Adrenal gland (tissue), 12 donors: Measurements from ENCODE around the gene RNU5B-1. TPM values are rescaled to one million over a fixed set of nuclear protein-coding genes. Genes with fewer than 3 reads are reported as not detected.

Experiments
- DNase-seq, 7 donors: peaks; one replicate each; pipeline ENCODE4 v3.0.0-alpha.2; 2019 to 2020
- H3K27ac ChIP-seq, 5 donors: fragments of 200-600 bp; sonication (generic) in 4 of 5; 1 replicate in 3 of 5; 2 replicates in 2 of 5; pipeline versions ENCODE4 v1.5.1 to v1.8.0; 2016 to 2020; ENCODE audit warnings: mild to moderate bottlenecking in 1 of 5
- H3K27me3 ChIP-seq: fragments of 200-600 bp; 2 replicates; pipeline ENCODE4 v1.8.0; 2021
- H3K36me3 ChIP-seq, 2 donors: fragments of 200-600 bp; replicated peaks in 1 of 2; 1 replicate in 1 of 2; 2 replicates in 1 of 2; pipeline versions ENCODE4 v1.5.1 to v1.8.0; 2018 to 2022
- H3K4me1 ChIP-seq, 2 donors: fragments of 200-600 bp; replicated peaks in 1 of 2; 1 replicate in 1 of 2; 2 replicates in 1 of 2; pipeline versions ENCODE4 v1.5.1 to v1.8.0; 2018 to 2021
- H3K4me3 ChIP-seq, 4 donors: fragments of 200-600 bp; sonication (generic) in 3 of 4; one replicate each; pipeline ENCODE4 v1.5.1; 2016 to 2018
- H3K9me3 ChIP-seq, 3 donors: fragments of 200-600 bp; sonication (generic) in 1 of 3; replicated peaks in 1 of 3; 1 replicate in 2 of 3; 2 replicates in 1 of 3; pipeline versions ENCODE4 v1.5.1 to v1.8.0; 2016 to 2021
- POLR2A ChIP-seq, 2 donors: fragments of 450-650 bp; IDR thresholded peaks; one replicate each; pipeline ENCODE4 v1.6.1; 2017; ENCODE audit warnings: antibody characterized with exemption in 2 of 2, mild to moderate bottlenecking in 2 of 2, moderate library complexity in 1 of 2
- WGBS, 4 donors: extraction: QIAGEN DNeasy Blood & Tissue Kit in 2 of 4; methylation state at CpG; one replicate each; pipeline versions ENCODE4 v1.1.5 to v1.1.7; 2013 to 2017; 5-methylcytosine and 5-hydroxymethylcytosine counted together
- intact Hi-C, 2 donors: fragments of 100-400 bp; cut with DNase I; formaldehyde crosslinking; loops; one replicate each; pipeline versions ENCODE4 v1.14.1 to v1.15.0; 2022 to 2023
- polyA plus RNA-seq, 3 donors: library from polyadenylated mRNA; stranded (reverse); fragments of 200-250 nt in 2 of 3; fragments of 350-450 nt in 1 of 3; fragmentation: Illumina TruSeq in 1 of 3; extraction: RNeasy Lipid Tissue Mini Kit (QIAGEN cat#74804) in 1 of 3; gene quantifications; one replicate each; pipeline ENCODE4 v1.2.3, GENCODE V29; 2013 to 2014
- total RNA-seq, 9 donors: library from RNA; depleted of rRNA in 4 of 9; stranded (reverse); fragments of >200 nt in 4 of 9; fragments of 120-200 nt in 1 of 9; fragmentation: NEBNext Ultra II Directional in 1 of 9; extraction: Animal tissue kit (Norgen Biotek cat#: 25700) in 1 of 9; gene quantifications; one replicate each; pipeline versions ENCODE4 v1.1.0 to v1.2.4, GENCODE V29; 2013 to 2023
- TF ChIP-seq, protein P1 (sequence below), 6 experiments: fragments of 450-650 bp in 4 of 6; fragments of 200-600 bp in 2 of 6; sonication (generic) in 1 of 6; IDR thresholded peaks; 1 replicate in 5 of 6; 2 replicates in 1 of 6; pipeline versions ENCODE4 v1.5.1 to v1.8.0; 2016 to 2021; ENCODE audit warnings: antibody characterized with exemption in 6 of 6, mild to moderate bottlenecking in 2 of 6, moderate library complexity in 1 of 6
- donor health status: healthy with polysubstance abuse.
- donor health status: Bipolar disorder and iron deficiency.
- donor health status: DM: yes; HTN: yes; CAD: no.
- donor health status: DM: no; HTN: no; CAD: no.
- donor health status: DM: no; HTN: no; CAD: no.
- donor health status: DM: yes; HTN: yes; CAD: no.

RNU5B-1 gene
- total and polyA plus RNA-seq, 12 donors, result 27.3 to 1,349 (median 29.8) TPM; not detected in 9

DNA sequence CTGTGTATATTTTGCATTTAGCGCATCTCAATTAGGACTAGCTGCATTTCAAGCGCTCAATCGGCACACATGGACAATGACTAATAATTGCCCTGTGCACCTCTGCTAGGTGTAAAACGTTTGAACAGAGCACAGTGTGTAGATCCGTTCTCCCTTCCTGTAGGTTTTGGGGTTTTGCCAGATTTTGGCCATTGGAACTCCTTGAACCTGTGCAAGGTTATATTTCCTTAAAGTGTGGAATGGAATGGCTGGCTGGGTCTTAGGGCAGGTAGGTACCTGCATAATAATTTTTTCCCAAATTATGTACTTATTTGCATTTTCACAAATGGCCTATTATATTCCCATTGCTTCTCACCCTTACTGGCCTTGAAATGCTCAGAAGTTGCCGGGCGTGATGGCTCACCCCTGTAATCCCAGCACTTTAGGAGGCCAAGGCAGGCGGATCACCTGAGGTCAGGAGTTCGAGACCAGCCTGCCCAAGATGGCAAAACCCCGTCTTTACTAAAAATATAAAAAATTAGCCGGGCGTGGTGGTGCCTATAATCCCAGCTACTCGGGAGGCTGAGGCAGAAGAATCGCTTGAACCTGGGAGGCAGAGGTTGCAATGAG, 777 bp downstream of the RNU5B-1 start:
- Histone ChIP-seq H3K9me3 (no peaks in the 10 kb centered on the region), H3K27me3 (no peaks in the 10 kb centered on the region), H3K36me3 (no peaks in the 10 kb centered on the region), H3K4me1 (peaks cover 3 to 12% of the 10 kb centered on the region in 2 donors), H3K27ac (peak overlapping the region; percentile 78 to 96 (median 88)), H3K4me3 (peak overlapping the region in 2 of 4 donors; percentile 25 to 42)
- no peak for DNase-seq
- intact Hi-C loops, result no loop called here
- 40 to 44% (median 41%) methylated on average over 12 to 14 of the region's 14 CpGs for WGBS, 4 donors
- TF ChIP-seq, protein P1, sequence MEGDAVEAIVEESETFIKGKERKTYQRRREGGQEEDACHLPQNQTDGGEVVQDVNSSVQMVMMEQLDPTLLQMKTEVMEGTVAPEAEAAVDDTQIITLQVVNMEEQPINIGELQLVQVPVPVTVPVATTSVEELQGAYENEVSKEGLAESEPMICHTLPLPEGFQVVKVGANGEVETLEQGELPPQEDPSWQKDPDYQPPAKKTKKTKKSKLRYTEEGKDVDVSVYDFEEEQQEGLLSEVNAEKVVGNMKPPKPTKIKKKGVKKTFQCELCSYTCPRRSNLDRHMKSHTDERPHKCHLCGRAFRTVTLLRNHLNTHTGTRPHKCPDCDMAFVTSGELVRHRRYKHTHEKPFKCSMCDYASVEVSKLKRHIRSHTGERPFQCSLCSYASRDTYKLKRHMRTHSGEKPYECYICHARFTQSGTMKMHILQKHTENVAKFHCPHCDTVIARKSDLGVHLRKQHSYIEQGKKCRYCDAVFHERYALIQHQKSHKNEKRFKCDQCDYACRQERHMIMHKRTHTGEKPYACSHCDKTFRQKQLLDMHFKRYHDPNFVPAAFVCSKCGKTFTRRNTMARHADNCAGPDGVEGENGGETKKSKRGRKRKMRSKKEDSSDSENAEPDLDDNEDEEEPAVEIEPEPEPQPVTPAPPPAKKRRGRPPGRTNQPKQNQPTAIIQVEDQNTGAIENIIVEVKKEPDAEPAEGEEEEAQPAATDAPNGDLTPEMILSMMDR (IDR thresholded peaks at IDR 0.05), result no peak
- TF ChIP-seq POLR2A (IDR thresholded peaks at IDR 0.05), result no peak

DNA sequence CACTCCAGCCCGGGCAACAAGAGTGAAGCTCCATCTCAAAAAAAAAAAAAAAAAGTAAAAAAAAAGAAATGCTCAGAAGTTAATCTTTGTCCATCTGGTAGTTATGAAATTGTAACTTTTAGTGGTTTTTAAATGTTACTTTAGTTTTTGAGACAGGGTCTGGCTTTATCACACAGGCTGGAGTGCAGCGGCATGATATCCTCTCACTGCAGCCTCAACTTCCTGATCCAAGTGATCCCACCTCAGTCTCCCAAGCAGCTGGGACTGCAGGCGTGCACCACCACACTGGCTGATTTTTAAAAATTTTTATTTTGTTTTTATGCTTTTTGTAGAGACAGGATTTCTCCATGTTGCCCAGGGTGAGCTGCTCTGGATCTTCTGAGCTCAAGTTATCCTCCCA, 1.3 kb downstream of the RNU5B-1 start:
- no peaks in the 10 kb centered on the region for H3K27me3 ChIP-seq
- H3K4me3 ChIP-seq, result no peak overlapping the region
- intact Hi-C loops, result no loop called here
- WGBS, 4 donors, result 81 to 85% (median 85%) methylated on average over 3 of the region's 3 CpGs
- H3K36me3 ChIP-seq, result no peaks in the 10 kb centered on the region
- no peaks in the 10 kb centered on the region for H3K9me3 ChIP-seq
- H3K4me1 ChIP-seq, result peaks cover 3 to 12% of the 10 kb centered on the region in 2 donors
- DNase-seq, result no peak
- TF ChIP-seq, protein P1 (IDR thresholded peaks at IDR 0.05), result no peak
- no peak overlapping the region for H3K27ac ChIP-seq

DNA sequence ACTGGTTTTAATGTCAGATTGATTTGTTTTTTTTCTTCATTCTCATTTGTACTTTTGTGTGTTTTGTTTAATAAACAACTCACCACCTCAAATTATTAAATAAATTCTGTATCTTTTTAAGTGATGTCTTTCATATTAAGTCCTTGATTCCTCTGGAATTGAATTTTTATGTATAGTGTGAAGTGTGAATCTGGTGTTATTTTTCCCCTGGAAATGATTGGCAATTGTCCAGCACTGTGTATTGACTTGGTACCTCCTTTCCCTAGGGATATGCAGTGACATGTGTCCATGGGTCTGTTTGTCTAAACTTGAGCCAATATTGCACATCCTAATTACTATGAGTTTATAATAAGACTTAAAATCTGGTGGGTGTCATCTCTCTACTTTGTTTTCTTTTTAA, 2.1 kb downstream of the RNU5B-1 start:
- Histone ChIP-seq H3K27ac (no peak overlapping the region), H3K9me3 (no peaks in the 10 kb centered on the region), H3K36me3 (no peaks in the 10 kb centered on the region), H3K27me3 (no peaks in the 10 kb centered on the region), H3K4me3 (no peak overlapping the region), H3K4me1 (peaks cover 3 to 12% of the 10 kb centered on the region in 2 donors)
- no peak for DNase-seq
- intact Hi-C loops, result no loop called here
- TF ChIP-seq, protein P1 (IDR thresholded peaks at IDR 0.05), result no peak
- TF ChIP-seq POLR2A (IDR thresholded peaks at IDR 0.05), result no peak

DNA sequence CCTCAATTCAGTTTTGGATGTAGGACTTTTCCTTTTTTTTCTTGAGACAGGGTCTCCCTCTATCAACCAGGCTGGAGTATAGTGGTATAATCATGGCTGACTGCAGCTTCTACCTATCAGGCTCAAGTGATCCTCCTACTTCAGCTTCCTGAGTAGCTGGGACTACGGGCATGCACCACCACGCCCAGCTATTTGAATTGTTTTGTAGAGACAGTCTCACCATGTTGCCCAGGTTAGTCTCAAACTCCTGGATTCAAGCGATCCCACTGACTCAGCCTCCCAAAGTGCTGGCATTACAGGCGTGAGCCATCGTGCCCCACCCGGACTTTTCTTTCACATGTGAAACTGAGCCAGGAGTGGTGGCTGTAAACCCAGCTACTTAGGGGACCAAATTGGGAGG, 3.5 kb downstream of the RNU5B-1 start:
- no peaks in the 10 kb centered on the region for H3K9me3 ChIP-seq
- DNase-seq, result no peak
- intact Hi-C loops, result no loop called here
- H3K27ac ChIP-seq, result no peak overlapping the region
- H3K27me3 ChIP-seq, result no peaks in the 10 kb centered on the region
- peaks cover 9 to 26% of the 10 kb centered on the region in 2 donors for H3K4me1 ChIP-seq
- no peak for TF ChIP-seq POLR2A (IDR thresholded peaks at IDR 0.05)
- TF ChIP-seq, protein P1 (IDR thresholded peaks at IDR 0.05), result no peak
- no peaks in the 10 kb centered on the region for H3K36me3 ChIP-seq
- WGBS, 4 donors, result 87 to 91% (median 88%) methylated on average over 6 of the region's 6 CpGs
- H3K4me3 ChIP-seq, result no peak overlapping the region
